T-helper 22 cell (primary cell): Measurements from ENCODE around the gene MEG3.
"Not testable (repeated sequence)": the region's sequence is repeated elsewhere in the genome, so short reads cannot be mapped to it uniquely, and the experiment has no call there.

Source experiments
- DNase-seq: peaks from one replicate; pipeline ENCODE4 v3.0.0-alpha.2; 2020; ENCODE audit warnings: low read depth

MEG3 gene

GRCh38 chr14:100815478-100816285 lies 10.2 kb upstream of the MEG3 start:
- no peak for DNase-seq

- no peak for DNase-seq
These were observed 9.5 kb upstream of the MEG3 start for GRCh38 chr14:100816286-100816949.

GRCh38 chr14:100816950-100817901 lies 8.7 kb upstream of the MEG3 start:
- no peak for DNase-seq

GRCh38 chr14:100818221-100818699 lies 7.7 kb upstream of the MEG3 start:
- no peak for DNase-seq

GRCh38 chr14:100818923-100819322 lies 7.0 kb upstream of the MEG3 start:
- DNase-seq = not testable (repeated sequence)

GRCh38 chr14:100819453-100819828 lies 6.5 kb upstream of the MEG3 start:
- DNase-seq = no peak

- no peak for DNase-seq
These were observed 6.0 kb upstream of the MEG3 start for GRCh38 chr14:100819829-100820475.

- no peak for DNase-seq
These were observed 5.0 kb upstream of the MEG3 start for GRCh38 chr14:100820957-100821356.

GRCh38 chr14:100822013-100822412 lies 3.9 kb upstream of the MEG3 start:
- DNase-seq = no peak

- no peak for DNase-seq
These were observed 3.2 kb upstream of the MEG3 start for GRCh38 chr14:100822532-100823296.

- no peak for DNase-seq
These were observed 2.4 kb upstream of the MEG3 start for GRCh38 chr14:100823413-100824080.

- DNase-seq = no peak
These were observed 1.8 kb upstream of the MEG3 start for GRCh38 chr14:100824091-100824551.

- DNase-seq = no peak
These were observed 811 bp upstream of the MEG3 start for GRCh38 chr14:100824901-100825712.

- DNase-seq = no peak
These were observed 628 bp downstream of the MEG3 start for GRCh38 chr14:100826391-100827100.

GRCh38 chr14:100827101-100828021 lies 1.4 kb downstream of the MEG3 start:
- no peak for DNase-seq

GRCh38 chr14:100828031-100828769 lies 2.3 kb downstream of the MEG3 start:
- no peak for DNase-seq

GRCh38 chr14:100830681-100831080 lies 4.8 kb downstream of the MEG3 start:
- no peak for DNase-seq
